Panc1 (cell line): ENCODE data around the gene TMEM131L. TPM values are rescaled to one million over a fixed set of nuclear protein-coding genes. Genes with fewer than 3 reads are reported as not detected.
"Not testable (repeated sequence)": the region's sequence is repeated elsewhere in the genome, so short reads cannot be mapped to it uniquely, and the experiment has no call there.

Source experiments
- ATAC-seq: fragments of 200-7000 bp; cut with Tn5 transposase; 2 replicates; pipeline ENCODE4 v1.9.1; 2020; ENCODE audit warnings: mild to moderate bottlenecking, moderate library complexity
- BruUV-seq: library from RNA; stranded (reverse); fragments of 400-500 nt; replicated peaks from 2 replicates; lab custom pipeline; 2021; lab: Mats Ljungman, UMichigan
- CTCF ChIA-PET: fragments of 300-600 bp; sonication (Branson Sonifier 250); formaldehyde crosslinking; loops from one replicate; lab custom pipeline; 2022; ENCODE audit warnings: antibody characterized with exemption; lab: Charles Lee
- POLR2A ChIA-PET: fragments of 300-600 bp; sonication (Branson Sonifier 250); formaldehyde crosslinking; loops from one replicate; lab custom pipeline; 2022; ENCODE audit warnings: antibody characterized with exemption; lab: Charles Lee
- DNase-seq: peaks from one replicate; pipeline ENCODE4 v3.0.0-alpha.2; 2010; ENCODE audit warnings: low read depth, low spot score
- H3K27ac ChIP-seq: 2 replicates; pipeline ENCODE4 v1.5.1; 2011; ENCODE audit warnings: mild to moderate bottlenecking, low read length, inconsistent platforms
- H3K27me3 ChIP-seq: fragments of 200-500 bp; sonication (Bioruptor generic); 2 replicates; pipeline ENCODE4 v1.6.0; 2014; ENCODE audit warnings: low read length, inconsistent platforms; ENCODE audit not compliant: control insufficient read depth, insufficient read depth
- H3K36me3 ChIP-seq: fragments of 200-500 bp; sonication (Bioruptor generic); 2 replicates; pipeline ENCODE4 v1.5.1; 2014; ENCODE audit warnings: inconsistent platforms, mild to moderate bottlenecking, low read length, moderate library complexity; ENCODE audit not compliant: control insufficient read depth, insufficient read depth
- H3K4me1 ChIP-seq: 2 replicates; pipeline ENCODE4 v1.5.1; 2011; ENCODE audit warnings: inconsistent platforms, mild to moderate bottlenecking, low read length, moderate library complexity; ENCODE audit not compliant: control insufficient read depth, insufficient read depth
- H3K4me3 ChIP-seq, 2 experiments: 2 replicates each; pipeline ENCODE4 v1.5.1; 2011 to 2012; ENCODE audit warnings: low read depth in 2 of 2, low read length in 2 of 2, mild to moderate bottlenecking in 2 of 2, inconsistent platforms in 1 of 2, moderate library complexity in 1 of 2
- H3K9me3 ChIP-seq: fragments of 200-500 bp; sonication (Bioruptor generic); 2 replicates; pipeline ENCODE4 v1.5.1; 2014; ENCODE audit warnings: low read depth, mild to moderate bottlenecking, inconsistent platforms, low read length, moderate library complexity; ENCODE audit not compliant: control insufficient read depth, insufficient read depth
- CTCF ChIP-seq: fragments of 450-650 bp; IDR thresholded peaks from 2 replicates; pipeline ENCODE4 v1.5.1; 2017; ENCODE audit warnings: mild to moderate bottlenecking
- POLR2AphosphoS5 ChIP-seq: IDR thresholded peaks from 2 replicates; pipeline ENCODE4 v1.6.1; 2012; ENCODE audit warnings: mild to moderate bottlenecking, low read depth, low read length, moderate library complexity
- REST ChIP-seq, 2 experiments: IDR thresholded peaks; 2 replicates each; pipeline ENCODE4 v1.6.1; 2011 to 2012; ENCODE audit warnings: low read depth in 2 of 2, control low read depth in 1 of 2, low read length in 1 of 2, mild to moderate bottlenecking in 1 of 2, moderate library complexity in 1 of 2; ENCODE audit not compliant: insufficient read depth in 1 of 2
- SIN3A ChIP-seq: IDR thresholded peaks from 2 replicates; pipeline ENCODE4 v1.6.1; 2012; ENCODE audit warnings: low read depth, mild to moderate bottlenecking, low read length, moderate library complexity, borderline replicate concordance; ENCODE audit not compliant: insufficient read depth
- TCF7L2 ChIP-seq: IDR thresholded peaks from 2 replicates; pipeline ENCODE4 v1.6.1; 2011; ENCODE audit warnings: mild to moderate bottlenecking, low read depth, low read length, inconsistent platforms
- in situ Hi-C: cut with HindIII; loops from 2 replicates; pipeline ENCODE4 v1.10.0; 2016; ENCODE audit warnings: low sequenced_read_pairs, low pct_unique_long_range_greater_than_20kb
- intact Hi-C: fragments of 100-400 bp; cut with micrococcal nuclease; formaldehyde crosslinking; loops from one replicate; pipeline ENCODE4 v1.10.0; 2022; ENCODE audit not compliant: unreplicated experiment
- total RNA-seq: library from RNA; stranded (reverse); gene quantifications from one replicate; pipeline ENCODE4 v1.2.1, GENCODE V29; 2021; ENCODE audit not compliant: unreplicated experiment

The TMEM131L gene
- total RNA-seq, 1 experiment from 2014 or later: 13.5 TPM

GRCh38 chr4:153566631-153567150 is 100.5 kb downstream of the TMEM131L start:
- CTCF ChIA-PET: no interaction called here

GRCh38 chr4:153567660-153568059 is 101.5 kb downstream of the TMEM131L start:
- POLR2A ChIA-PET, H3K36me3 ChIP-seq, H3K27ac ChIP-seq, H3K4me3 ChIP-seq, DNase-seq, BruUV-seq, H3K9me3 ChIP-seq, H3K27me3 ChIP-seq, in situ Hi-C loops, H3K4me1 ChIP-seq, CTCF ChIA-PET, intact Hi-C loops, ATAC-seq: not testable (repeated sequence)

More at GRCh38 chr4:153566631-153567150, 100.5 kb downstream of the TMEM131L start:
- ATAC-seq: no peak
- DNase-seq: no peak
- Histone ChIP-seq H3K27me3 (no peaks in the 10 kb centered on the region), H3K27ac (no peak overlapping the region), H3K4me1 (no peaks in the 10 kb centered on the region), H3K9me3 (no peaks in the 10 kb centered on the region), H3K36me3 (no peaks in the 10 kb centered on the region), H3K4me3 (no peak overlapping the region)
- in situ Hi-C loops: no loop called here
- intact Hi-C loops: no loop called here
- TF ChIP-seq TCF7L2 (no peak), SIN3A (no peak), CTCF (no peak), POLR2AphosphoS5 (no peak), REST (IDR thresholded peaks at IDR 0.05; ENCODE audit: insufficient read depth in 1 of 2, low read depth in 2 of 2, low read length in 1 of 2) (no peak)
- POLR2A ChIA-PET: no interaction called here
- BruUV-seq: no TSS peak

GRCh38 chr4:153570228-153570973 is 104.2 kb downstream of the TMEM131L start:
- POLR2A ChIA-PET: no interaction called here
- no peak for DNase-seq
- no peak overlapping the region for H3K4me3 ChIP-seq
- no peaks in the 10 kb centered on the region for H3K4me1 ChIP-seq
- no peaks in the 10 kb centered on the region for H3K27me3 ChIP-seq
- TF ChIP-seq TCF7L2 (no peak), POLR2AphosphoS5 (no peak), CTCF (no peak), SIN3A (no peak), REST (IDR thresholded peaks at IDR 0.05; ENCODE audit: insufficient read depth in 1 of 2, low read depth in 2 of 2, low read length in 1 of 2) (no peak)
- H3K36me3 ChIP-seq: no peaks in the 10 kb centered on the region
- BruUV-seq: no TSS peak
- ATAC-seq: no peak
- intact Hi-C loops (loop anchor here (5.0 kb wide), 2 partner anchors 138 to 428 kb away; no protein-coding TSS in a partner anchor), in situ Hi-C loops (no loop called here)
- CTCF ChIA-PET: no interaction called here
- no peak overlapping the region for H3K27ac ChIP-seq
- H3K9me3 ChIP-seq: no peaks in the 10 kb centered on the region
